Neural progenitor cell (in vitro differentiated cells): Measurements from ENCODE around the gene TMEM254. TPM values are rescaled to one million over a fixed set of nuclear protein-coding genes. Genes with fewer than 3 reads are reported as not detected.
A peak's percentile ranks its signal among the peaks of the same experiment; 100 is the strongest.
"Not testable (repeated sequence)": the region's sequence is repeated elsewhere in the genome, so short reads cannot be mapped to it uniquely, and the experiment has no call there.

ENCODE experiments used
- DNase-seq: peaks from one replicate; pipeline ENCODE4 v3.0.0-alpha.2; 2016; ENCODE audit warnings: low spot score
- H2AFZ ChIP-seq: fragments of 200-600 bp; sonication (generic); replicated peaks from 2 replicates; pipeline ENCODE4 v1.6.1; 2016; ENCODE audit warnings: antibody characterized with exemption
- H3F3A ChIP-seq: fragments of 200-600 bp; sonication (generic); 2 replicates; pipeline ENCODE4 v1.6.1; 2016; ENCODE audit warnings: antibody characterized with exemption, low read depth
- H3K27ac ChIP-seq: fragments of 200-600 bp; sonication (generic); 2 replicates; pipeline ENCODE4 v1.5.1; 2016; ENCODE audit warnings: mild to moderate bottlenecking
- H3K27me3 ChIP-seq: fragments of 200-600 bp; sonication (generic); 2 replicates; pipeline ENCODE4 v1.6.1; 2016; ENCODE audit warnings: mild to moderate bottlenecking, moderate library complexity
- H3K36me3 ChIP-seq: fragments of 200-600 bp; sonication (generic); 2 replicates; pipeline ENCODE4 v1.5.1; 2016
- H3K4me1 ChIP-seq: fragments of 200-600 bp; sonication (generic); 2 replicates; pipeline ENCODE4 v1.6.1; 2016; ENCODE audit warnings: mixed run types
- H3K4me2 ChIP-seq: fragments of 200-600 bp; sonication (generic); 2 replicates; pipeline ENCODE4 v1.6.1; 2016
- H3K4me3 ChIP-seq: fragments of 200-600 bp; sonication (generic); 2 replicates; pipeline ENCODE4 v1.5.1; 2016
- H3K79me2 ChIP-seq: fragments of 200-600 bp; sonication (generic); 2 replicates; pipeline ENCODE4 v1.6.1; 2016; ENCODE audit warnings: low read depth
- H3K9ac ChIP-seq: fragments of 200-600 bp; sonication (generic); 2 replicates; pipeline ENCODE4 v1.6.1; 2016
- H3K9me3 ChIP-seq: fragments of 200-600 bp; sonication (generic); 2 replicates; pipeline ENCODE4 v1.5.1; 2016; ENCODE audit warnings: low read depth
- H4K20me1 ChIP-seq: fragments of 200-600 bp; sonication (generic); 2 replicates; pipeline ENCODE4 v1.6.1; 2016; ENCODE audit warnings: low read depth
- H3K27ac Mint-ChIP-seq: 3 replicates; pipeline ENCODE4 v1.8.0; 2021; ENCODE audit warnings: mixed read lengths
- H3K27me3 Mint-ChIP-seq: 2 replicates; pipeline ENCODE4 v1.8.0; 2022; ENCODE audit warnings: low read depth, mild to moderate bottlenecking, inconsistent platforms, moderate library complexity, mixed read lengths; ENCODE audit not compliant: insufficient read depth
- H3K36me3 Mint-ChIP-seq: 3 replicates; pipeline ENCODE4 v1.8.0; 2021; ENCODE audit warnings: mixed read lengths
- H3K4me1 Mint-ChIP-seq: 3 replicates; pipeline ENCODE4 v1.8.0; 2021; ENCODE audit warnings: mixed read lengths
- H3K4me3 Mint-ChIP-seq: 3 replicates; pipeline ENCODE4 v1.8.0; 2021; ENCODE audit warnings: mild to moderate bottlenecking, moderate library complexity, mixed read lengths
- H3K9me3 Mint-ChIP-seq: 3 replicates; pipeline ENCODE4 v1.8.0; 2020; ENCODE audit warnings: mixed read lengths
- EZH2 ChIP-seq: fragments of 200-600 bp; sonication (generic); IDR thresholded peaks from 2 replicates; pipeline ENCODE4 v1.6.1; 2017; ENCODE audit warnings: antibody characterized with exemption, mild to moderate bottlenecking, moderate library complexity
- EZH2phosphoT487 ChIP-seq: fragments of 200-600 bp; sonication (generic); IDR thresholded peaks from 2 replicates; pipeline ENCODE4 v1.6.1; 2017; ENCODE audit warnings: antibody characterized with exemption
- total RNA-seq: library from RNA; depleted of rRNA; stranded (reverse); fragments of >200 nt; gene quantifications from 2 replicates; pipeline ENCODE4 v1.2.3, GENCODE V29; 2015; ENCODE audit warnings: low replicate concordance
- TF ChIP-seq, protein P1 (sequence below): fragments of 200-600 bp; sonication (generic); IDR thresholded peaks from 2 replicates; pipeline ENCODE4 v1.5.1; 2017; ENCODE audit warnings: antibody characterized with exemption, mild to moderate bottlenecking

Gene TMEM254, protein sequence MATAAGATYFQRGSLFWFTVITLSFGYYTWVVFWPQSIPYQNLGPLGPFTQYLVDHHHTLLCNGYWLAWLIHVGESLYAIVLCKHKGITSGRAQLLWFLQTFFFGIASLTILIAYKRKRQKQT
- total RNA-seq: 27.5 and 34.6 TPM in 2 replicates

DNA sequence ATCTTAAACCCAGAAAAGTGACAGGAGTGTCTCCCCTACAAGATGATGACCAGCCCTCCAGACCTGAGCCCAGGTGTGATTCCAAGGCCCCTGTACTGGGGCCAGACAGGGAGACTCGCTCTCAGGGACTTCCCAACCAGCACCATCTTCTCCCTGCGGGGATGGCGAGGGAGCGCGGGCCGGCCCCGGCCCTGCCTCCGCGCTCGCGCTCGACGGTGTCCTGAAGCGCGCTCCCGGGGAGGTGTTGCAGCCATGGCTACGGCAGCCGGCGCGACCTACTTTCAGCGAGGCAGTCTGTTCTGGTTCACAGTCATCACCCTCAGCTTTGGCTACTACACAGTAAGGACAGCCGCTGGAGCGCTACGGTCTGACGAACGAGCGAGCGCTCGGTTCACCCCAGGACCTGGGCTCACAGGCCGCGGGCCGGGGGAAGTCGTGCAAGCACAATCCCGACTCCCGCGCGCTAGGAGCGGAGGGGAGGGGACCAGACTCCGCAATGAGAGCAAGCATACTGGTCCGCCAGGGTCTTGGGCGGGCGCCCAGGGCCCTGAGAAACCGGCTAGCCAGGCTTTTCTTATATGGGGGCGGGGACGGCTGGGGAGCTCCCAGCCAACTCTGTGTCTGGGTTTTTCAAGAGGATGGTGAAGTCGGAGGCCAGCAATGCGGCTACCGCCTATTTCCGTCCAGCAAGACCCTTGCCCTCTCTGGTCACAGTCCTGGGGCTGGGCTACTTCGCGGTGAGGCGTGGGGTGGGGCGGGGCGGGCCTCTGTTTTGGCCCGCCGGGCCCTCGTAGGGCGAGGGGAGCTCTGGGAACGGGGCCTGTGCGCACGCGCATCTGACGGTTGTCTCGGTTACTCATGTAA lies at the start of gene TMEM254:
Gene TMEM254 (plus strand): TSS at position 218 of the 864 bp plus-strand sequence. CDS start 35 bp downstream, at position 253.
- Histone ChIP-seq H3K27me3 (no peaks in the 10 kb centered on the region), H3K4me1 (no peaks in the 10 kb centered on the region), H3K4me2 (peak within 1 kb of the TSS; percentile 89), H2AFZ (peak within 1 kb of the TSS; percentile 89), H3K9ac (peak within 1 kb of the TSS; percentile 60), H3K36me3 (no peaks in the 10 kb centered on the region), H3F3A (peaks cover 16% of the 10 kb centered on the region), H3K4me3 (peak within 1 kb of the TSS; percentile 84), H3K9me3 (no peaks in the 10 kb centered on the region), H3K79me2 (peaks cover 9% of the 10 kb centered on the region), H3K27ac (peak within 1 kb of the TSS; percentile 55), H4K20me1 (no peaks in the 10 kb centered on the region)
- peak within 1 kb of the TSS; percentile 96 for H3K27ac Mint-ChIP-seq
- H3K4me3 Mint-ChIP-seq: peak within 1 kb of the TSS; percentile 93
- no peaks in the 10 kb centered on the region for H3K9me3 Mint-ChIP-seq
- H3K4me1 Mint-ChIP-seq: peaks cover 13% of the 10 kb centered on the region
- peaks cover 4% of the 10 kb centered on the region for H3K27me3 Mint-ChIP-seq
- H3K36me3 Mint-ChIP-seq: no peaks in the 10 kb centered on the region
- peak; percentile 94 for DNase-seq
- TF ChIP-seq EZH2phosphoT487: no peak
- TF ChIP-seq, protein P1, sequence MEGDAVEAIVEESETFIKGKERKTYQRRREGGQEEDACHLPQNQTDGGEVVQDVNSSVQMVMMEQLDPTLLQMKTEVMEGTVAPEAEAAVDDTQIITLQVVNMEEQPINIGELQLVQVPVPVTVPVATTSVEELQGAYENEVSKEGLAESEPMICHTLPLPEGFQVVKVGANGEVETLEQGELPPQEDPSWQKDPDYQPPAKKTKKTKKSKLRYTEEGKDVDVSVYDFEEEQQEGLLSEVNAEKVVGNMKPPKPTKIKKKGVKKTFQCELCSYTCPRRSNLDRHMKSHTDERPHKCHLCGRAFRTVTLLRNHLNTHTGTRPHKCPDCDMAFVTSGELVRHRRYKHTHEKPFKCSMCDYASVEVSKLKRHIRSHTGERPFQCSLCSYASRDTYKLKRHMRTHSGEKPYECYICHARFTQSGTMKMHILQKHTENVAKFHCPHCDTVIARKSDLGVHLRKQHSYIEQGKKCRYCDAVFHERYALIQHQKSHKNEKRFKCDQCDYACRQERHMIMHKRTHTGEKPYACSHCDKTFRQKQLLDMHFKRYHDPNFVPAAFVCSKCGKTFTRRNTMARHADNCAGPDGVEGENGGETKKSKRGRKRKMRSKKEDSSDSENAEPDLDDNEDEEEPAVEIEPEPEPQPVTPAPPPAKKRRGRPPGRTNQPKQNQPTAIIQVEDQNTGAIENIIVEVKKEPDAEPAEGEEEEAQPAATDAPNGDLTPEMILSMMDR: no peak
- no peak for TF ChIP-seq EZH2

DNA sequence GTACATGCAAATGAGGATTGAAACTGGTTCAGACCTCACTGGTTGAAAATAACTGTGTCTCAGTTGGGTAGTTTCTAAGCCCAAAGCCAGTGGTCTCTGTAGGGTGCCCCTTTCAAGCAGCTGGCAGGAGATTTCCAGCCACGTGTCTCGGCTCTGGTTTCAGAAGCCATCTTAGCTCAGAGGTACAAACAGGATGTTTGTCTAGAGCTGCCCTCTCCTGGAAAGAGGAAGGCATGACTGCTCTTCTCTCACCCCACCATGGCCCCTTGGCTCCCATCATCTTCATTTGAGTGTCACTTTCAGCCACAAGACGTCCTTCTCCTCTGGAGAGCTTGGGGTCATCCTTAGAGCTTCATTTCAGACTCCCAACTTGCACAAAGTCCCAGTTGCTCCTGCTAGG lies 49.3 kb upstream of the TMEM254 start:
- DNase-seq: peak; percentile 64
- H3K4me2 ChIP-seq, H4K20me1 ChIP-seq, H3K36me3 ChIP-seq, H3K27ac ChIP-seq, H3K4me1 ChIP-seq, H3K4me3 ChIP-seq, H3K27me3 ChIP-seq, H3K9ac ChIP-seq, H3K79me2 ChIP-seq, H3F3A ChIP-seq, H3K9me3 Mint-ChIP-seq, H3K27me3 Mint-ChIP-seq, H3K9me3 ChIP-seq, H3K4me1 Mint-ChIP-seq, H3K36me3 Mint-ChIP-seq, H3K4me3 Mint-ChIP-seq: not testable (repeated sequence)
- TF ChIP-seq, protein P1: peak; percentile 37
- H2AFZ ChIP-seq: peak overlapping the region; percentile 48
- peak overlapping the region; percentile 33 for H3K27ac Mint-ChIP-seq

DNA sequence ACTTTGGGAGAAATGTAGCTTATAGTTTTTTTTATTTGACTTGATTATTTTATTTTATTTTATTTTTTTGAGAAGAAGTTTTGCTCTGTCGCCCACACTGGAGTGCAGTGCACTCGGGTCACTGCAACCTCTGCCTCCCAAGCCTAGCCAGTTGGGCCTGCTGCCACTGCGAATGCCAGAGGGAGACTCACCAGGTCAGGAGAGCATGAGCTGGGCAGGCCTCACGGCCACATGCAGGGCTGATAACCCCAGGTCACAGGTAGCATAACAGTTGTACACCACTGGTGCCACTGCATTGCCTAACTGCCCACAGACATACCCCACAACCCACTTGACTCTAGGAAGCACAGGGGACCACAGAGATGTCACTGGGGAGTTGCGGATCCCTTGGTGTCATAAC lies 48.6 kb upstream of the TMEM254 start:
- H3K36me3 Mint-ChIP-seq, H3K9me3 Mint-ChIP-seq, H3K4me1 ChIP-seq: not testable (repeated sequence)

DNA sequence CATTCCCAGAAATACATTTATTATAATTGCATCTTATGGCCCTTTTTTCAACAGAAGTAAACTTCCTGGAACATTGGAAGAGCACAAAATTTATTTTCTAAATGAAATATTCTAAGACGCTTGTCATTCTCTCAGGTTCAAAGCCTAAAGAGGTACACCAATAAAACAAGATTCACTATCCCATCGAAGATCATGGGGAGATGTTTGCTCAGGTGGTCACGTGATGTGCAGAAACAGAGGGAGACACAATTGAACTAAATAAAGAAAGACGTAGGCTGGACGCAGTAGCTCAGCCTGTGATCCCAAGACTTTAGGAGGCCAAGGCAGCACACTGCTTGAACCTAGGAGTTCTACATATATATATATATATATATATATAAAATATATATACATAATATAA lies 46.0 kb upstream of the TMEM254 start:
- no peak overlapping the region for H3K27ac Mint-ChIP-seq
- no peak overlapping the region for H3K4me3 ChIP-seq
- peaks cover 3% of the 10 kb centered on the region for H3K27me3 Mint-ChIP-seq
- TF ChIP-seq, protein P1: no peak
- TF ChIP-seq EZH2 (no peak), EZH2phosphoT487 (no peak)
- H3F3A ChIP-seq: no peaks in the 10 kb centered on the region
- H3K9me3 ChIP-seq: no peaks in the 10 kb centered on the region
- H3K4me3 Mint-ChIP-seq: no peak overlapping the region
- no peaks in the 10 kb centered on the region for H3K79me2 ChIP-seq
- no peaks in the 10 kb centered on the region for H4K20me1 ChIP-seq
- no peaks in the 10 kb centered on the region for H3K36me3 ChIP-seq
- DNase-seq: no peak
- H3K36me3 Mint-ChIP-seq: no peaks in the 10 kb centered on the region
- H3K9ac ChIP-seq: no peak overlapping the region
- peaks cover 2% of the 10 kb centered on the region for H3K9me3 Mint-ChIP-seq
- H3K4me1 ChIP-seq: no peaks in the 10 kb centered on the region
- H3K4me2 ChIP-seq: no peak overlapping the region
- no peak overlapping the region for H2AFZ ChIP-seq
- H3K4me1 Mint-ChIP-seq: peaks cover 5% of the 10 kb centered on the region
- no peaks in the 10 kb centered on the region for H3K27me3 ChIP-seq
- H3K27ac ChIP-seq: no peak overlapping the region

More for the DNA sequence above, 48.6 kb upstream of the TMEM254 start:
- not testable (repeated sequence) for H3K27me3 Mint-ChIP-seq, H2AFZ ChIP-seq, H3K4me3 Mint-ChIP-seq, H3K36me3 ChIP-seq, H3K27ac ChIP-seq, H3K9ac ChIP-seq, H3K27me3 ChIP-seq, DNase-seq, H3F3A ChIP-seq, H3K9me3 ChIP-seq, H3K4me1 Mint-ChIP-seq, H4K20me1 ChIP-seq, H3K79me2 ChIP-seq, H3K27ac Mint-ChIP-seq, H3K4me3 ChIP-seq, H3K4me2 ChIP-seq

DNA sequence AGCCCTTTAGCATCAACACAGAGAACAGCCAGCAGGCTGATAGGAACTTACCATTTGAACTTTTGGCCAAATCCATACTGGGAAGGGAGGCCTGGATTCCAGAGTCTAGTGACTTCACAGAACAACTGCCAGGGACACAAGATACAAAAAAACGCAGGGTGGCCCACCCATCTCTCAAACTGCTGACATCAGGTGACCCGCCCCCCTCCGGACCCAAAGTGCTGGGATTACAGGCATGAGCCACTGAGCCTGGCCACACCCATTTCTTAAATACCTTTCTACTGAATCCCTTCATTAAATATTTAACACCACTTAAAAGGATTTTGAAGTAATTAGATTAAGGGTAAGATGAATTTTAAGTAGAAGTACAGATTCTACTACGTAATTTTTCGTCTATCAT lies 43.7 kb upstream of the TMEM254 start:
- not testable (repeated sequence) for H3K9ac ChIP-seq, H3F3A ChIP-seq, H3K4me3 ChIP-seq, H3K36me3 Mint-ChIP-seq, H3K9me3 ChIP-seq, H3K4me3 Mint-ChIP-seq, H4K20me1 ChIP-seq, H3K9me3 Mint-ChIP-seq, H2AFZ ChIP-seq, H3K27me3 ChIP-seq, H3K36me3 ChIP-seq, H3K4me2 ChIP-seq, H3K27ac Mint-ChIP-seq, H3K79me2 ChIP-seq, H3K4me1 ChIP-seq, DNase-seq, H3K27ac ChIP-seq, H3K4me1 Mint-ChIP-seq, H3K27me3 Mint-ChIP-seq
